ENCODE results near the gene DLST.

DLST gene

GRCh38 chr14:74942181-74942580 lies 60.5 kb downstream of the DLST start:
- no peak for DNase-seq

DNA sequence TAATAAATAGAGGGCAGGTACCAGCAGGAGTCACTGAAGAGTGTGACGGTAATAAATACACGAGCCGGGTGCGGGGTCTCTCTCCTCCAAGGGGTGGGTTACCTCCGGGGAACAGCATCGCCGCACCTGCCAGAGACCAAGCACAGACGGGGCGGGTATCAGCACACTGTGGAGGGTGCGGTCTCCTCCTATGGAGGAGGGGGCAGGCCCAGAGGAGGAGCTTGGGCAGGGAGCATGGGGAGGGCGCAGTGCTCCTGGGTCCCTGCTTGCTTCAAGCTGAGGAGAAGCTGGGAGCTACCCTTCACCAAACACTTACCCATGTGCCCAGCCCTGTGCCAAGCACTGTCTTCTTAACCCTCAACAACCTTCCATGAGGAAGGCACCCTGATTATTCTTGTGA lies 60.9 kb downstream of the DLST start:
- no peak for DNase-seq

DNA sequence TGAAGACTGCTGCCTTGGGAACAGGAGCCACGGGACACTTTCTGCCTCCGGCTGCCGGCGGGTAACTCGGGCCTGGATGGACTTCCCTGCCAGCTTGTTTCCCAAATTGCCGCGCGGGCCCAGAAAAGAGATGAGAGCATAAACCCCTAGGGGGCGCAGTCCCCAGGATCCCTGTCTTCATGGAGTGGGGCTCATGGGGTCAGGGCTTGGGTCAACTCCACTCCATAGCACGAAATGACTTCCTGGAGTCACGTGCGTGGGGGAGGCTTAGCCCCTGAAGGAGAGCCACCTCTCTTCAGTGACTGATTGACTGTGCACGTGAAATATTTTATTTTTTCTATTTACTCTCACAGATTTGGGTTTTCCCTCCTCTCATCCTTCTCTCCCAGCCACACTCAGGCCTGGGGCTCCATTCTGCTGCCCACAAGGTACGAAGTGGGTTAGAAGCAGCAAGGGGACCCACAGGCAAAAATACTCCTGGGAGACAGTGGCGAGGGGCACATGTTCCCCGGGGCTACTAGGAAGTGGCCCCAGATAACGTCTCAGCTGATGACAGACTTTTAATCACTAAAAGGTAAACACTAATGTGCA lies 63.6 kb downstream of the DLST start:
- peak in 2 of 3 experiments; percentile 18 to 42 for DNase-seq

- DNase-seq = peak; percentile 68 to 85 (median 79)
Measured at GRCh38 chr14:74945852-74946658, 64.3 kb downstream of the DLST start.

DNA sequence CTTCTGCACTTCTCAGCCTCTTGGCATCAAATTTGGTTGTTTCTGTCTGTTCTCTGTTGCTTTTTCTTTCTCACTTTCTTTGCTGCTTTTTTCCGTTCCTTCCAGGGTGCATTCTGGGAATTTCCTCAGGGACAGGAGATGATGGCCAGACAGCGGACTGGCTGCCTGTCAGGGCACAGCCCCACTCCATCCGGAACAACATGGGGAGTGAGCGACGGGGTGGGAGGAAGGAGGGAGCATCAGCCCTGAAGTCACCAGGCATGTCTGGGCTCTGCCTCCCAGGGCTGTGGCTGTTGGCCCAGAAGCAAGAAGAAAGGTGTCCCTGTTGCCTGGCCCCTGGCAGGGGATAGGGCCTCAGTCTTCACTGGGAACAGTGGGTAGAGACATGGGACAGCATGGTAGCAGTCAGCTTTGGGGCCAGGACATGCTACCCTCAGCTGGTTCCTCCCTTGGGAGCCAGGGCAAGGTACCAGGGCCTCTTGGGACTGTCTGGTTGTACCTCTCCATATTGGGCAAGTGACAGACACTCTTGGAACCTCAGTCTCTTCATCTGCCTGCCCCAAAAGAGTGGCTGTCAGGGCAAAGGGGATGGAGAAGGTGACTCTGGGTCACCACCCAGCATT lies 65.1 kb downstream of the DLST start:
- DNase-seq = no peak

GRCh38 chr14:74947353-74948227 lies 65.9 kb downstream of the DLST start:
- no peak for DNase-seq

DNA sequence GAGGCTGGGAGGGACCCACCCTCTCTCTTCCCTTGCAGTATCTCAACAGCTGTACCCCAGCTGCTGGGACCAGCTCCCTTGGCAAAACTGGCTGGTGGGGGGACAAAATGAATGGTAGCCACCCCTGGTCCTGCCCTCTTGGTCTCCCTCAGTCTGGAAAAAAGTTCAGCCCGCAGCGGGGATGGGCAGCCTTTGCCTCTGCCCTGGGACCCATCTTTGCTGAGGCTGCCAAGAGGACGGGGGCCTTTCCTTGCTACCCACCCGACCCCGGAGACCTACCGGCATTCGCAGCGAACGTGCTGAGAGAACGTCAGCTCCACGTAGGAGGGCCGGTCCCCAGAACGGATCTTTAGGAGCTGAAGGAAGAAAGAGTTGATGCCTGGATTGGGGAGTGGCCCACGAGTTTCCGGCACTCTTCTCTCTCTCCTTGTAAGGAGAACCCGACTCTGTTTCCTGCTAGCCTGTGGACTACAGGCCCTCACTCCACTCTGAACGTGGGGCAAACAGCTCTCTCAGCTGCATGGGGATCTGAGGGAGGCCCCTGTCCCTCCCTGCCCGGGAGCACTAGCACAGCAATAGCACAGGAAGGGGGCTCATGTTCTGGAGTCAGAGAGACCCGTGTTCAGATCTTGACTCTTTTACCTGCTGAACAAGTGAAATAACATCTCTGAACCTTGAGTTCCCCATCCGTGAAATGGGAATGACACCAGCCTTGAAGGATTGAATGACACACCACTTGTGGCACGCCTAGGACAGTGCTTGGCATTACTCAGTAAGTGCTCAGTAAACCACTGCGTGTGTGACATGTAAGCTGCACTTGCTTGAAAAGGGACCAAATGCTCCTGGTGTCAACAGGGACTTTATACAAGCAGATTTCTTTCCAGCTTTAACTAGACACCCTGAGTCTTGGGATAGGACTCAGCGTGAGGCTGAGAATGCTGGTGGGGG lies 66.8 kb downstream of the DLST start:
- no peak for DNase-seq

GRCh38 chr14:74949191-74949601 lies 67.5 kb downstream of the DLST start:
- no peak for DNase-seq

GRCh38 chr14:74949859-74950573 lies 68.3 kb downstream of the DLST start:
- DNase-seq = no peak

- no peak for DNase-seq
Measured at GRCh38 chr14:74950795-74951442, 69.2 kb downstream of the DLST start.

GRCh38 chr14:74951443-74952179 lies 69.9 kb downstream of the DLST start:
- DNase-seq = no peak

DNA sequence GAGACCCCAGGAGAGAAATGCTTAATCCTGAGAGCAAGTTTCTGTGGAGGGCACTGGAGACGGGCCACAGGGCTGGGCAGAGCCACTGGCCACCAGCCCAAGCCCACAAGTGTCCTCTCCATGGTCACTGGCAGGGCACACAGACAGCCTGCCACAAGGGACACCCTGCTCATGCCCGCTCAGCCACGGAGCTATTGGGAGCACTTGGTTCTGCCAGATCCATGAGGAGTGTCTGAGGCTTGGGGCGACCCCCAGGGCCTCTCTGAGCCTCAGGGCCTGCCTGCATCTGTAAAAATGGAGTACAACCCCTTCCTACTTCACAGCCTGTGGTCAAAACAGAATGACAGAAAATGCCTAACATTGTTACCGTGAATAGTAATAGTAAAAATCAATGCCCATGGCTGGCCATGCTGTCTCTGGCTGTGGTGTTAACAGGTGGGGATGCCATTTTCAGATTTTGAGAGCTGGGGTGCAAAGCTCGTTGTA lies 70.5 kb downstream of the DLST start:
- no peak for DNase-seq

DNA sequence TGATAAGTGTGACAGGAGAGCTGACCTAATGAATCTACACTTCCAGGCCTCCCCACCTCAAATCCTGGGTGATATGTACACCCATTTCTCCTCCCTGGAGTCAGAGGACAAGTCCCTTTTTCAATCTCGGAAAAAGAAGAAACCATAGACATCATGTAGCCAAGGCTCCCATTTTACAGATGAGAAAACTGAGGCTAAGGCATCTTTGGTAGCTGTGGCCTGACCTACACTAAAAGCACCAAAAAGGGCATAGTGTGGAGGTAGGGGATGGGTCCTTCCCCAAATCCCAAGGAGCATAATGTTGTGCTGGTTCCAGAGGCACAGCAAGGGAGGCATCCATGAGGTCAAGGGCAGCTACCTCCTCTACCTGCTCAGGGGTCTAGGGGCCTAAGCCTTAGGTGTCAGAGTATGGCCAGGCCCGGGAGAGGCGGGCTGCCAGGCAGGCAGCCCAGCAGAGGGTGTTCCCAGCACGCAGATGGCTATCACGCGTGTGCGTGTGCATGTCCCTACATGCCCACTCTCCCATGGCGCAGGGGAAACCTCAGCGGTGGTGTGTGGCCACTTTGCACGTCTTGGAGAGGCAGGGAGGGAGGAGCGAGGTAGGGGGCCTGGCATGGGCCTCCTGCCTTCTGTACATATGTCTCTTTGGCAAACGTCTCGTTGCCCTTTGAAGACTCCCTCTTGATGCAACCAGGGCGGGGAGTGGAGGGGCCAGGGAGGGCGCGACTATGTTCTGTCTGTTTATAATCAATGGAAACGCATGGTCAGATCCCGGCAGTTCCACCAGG lies 71.2 kb downstream of the DLST start:
- peak in 2 of 3 experiments; percentile 36 to 59 for DNase-seq
